Measurements from ENCODE around the gene METTL6.

Gene METTL6

DNA sequence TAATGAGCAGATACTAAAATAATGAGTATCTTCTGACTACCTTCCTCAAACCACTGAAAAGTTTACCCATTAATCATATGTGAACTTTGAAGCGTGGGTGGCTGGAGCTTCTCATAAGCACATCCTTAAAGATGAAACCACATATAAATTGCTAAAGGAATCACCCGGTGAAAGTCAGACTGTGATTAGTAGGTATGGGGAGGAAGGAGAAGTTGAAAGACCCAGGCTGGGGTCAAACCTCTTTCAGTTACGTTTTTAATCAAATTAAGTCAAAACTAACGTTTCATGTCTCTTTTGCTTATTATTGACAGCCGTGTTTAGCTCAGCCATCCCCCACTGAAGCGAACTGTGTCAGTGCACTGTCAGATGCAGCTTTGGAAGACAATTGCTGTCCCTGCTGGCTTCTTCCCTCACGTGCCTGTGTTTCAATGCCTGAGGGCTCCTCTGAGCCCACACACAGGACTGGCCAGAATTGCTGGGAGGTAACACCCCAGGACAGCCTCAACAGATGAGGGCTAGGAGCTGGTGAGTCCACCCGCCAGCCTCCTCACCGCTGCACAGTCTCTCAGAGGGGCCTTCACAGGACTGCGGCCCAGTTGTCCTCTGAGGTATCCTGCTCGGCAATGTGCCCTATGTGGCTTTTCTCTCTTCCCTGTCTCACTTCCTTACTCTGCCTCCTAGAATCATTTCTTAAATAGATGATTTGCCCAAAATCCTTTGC lies 65.7 kb downstream of the METTL6 start:
- DNase-seq: no peak

DNA sequence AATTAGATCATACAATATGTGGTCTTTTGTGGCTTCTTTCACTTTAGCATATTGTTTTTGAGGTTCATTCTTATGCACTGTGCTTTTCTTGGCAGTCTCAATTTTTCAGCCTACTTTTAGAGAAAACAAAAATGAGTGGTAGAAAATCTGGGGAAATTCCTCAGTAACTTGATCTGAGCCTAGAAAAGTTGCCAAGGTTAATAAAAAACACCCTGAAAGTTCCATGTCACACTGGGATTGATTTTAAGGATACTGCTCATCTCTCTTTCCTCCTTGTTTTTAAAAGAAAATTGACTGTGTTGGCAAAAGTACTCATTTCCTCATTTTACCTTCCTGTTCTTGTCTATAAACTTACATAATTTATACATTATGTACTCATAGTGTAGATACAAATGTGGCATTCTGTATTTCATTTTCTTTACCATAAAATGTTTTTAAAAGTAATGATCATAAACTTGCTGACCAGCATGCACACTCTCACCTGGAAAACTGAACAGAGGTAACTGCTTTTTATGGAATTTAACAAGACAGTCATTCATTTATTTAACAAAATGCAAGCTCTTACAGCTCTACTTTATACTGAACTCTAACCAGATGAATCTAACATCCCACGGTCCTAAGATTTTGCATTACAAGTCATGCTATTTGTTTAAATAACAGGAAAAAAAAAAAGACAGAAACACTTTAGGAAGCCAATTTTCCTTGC lies 66.4 kb downstream of the METTL6 start:
- DNase-seq: no peak
